ENCODE results near the gene NELFA.

Gene NELFA

DNA sequence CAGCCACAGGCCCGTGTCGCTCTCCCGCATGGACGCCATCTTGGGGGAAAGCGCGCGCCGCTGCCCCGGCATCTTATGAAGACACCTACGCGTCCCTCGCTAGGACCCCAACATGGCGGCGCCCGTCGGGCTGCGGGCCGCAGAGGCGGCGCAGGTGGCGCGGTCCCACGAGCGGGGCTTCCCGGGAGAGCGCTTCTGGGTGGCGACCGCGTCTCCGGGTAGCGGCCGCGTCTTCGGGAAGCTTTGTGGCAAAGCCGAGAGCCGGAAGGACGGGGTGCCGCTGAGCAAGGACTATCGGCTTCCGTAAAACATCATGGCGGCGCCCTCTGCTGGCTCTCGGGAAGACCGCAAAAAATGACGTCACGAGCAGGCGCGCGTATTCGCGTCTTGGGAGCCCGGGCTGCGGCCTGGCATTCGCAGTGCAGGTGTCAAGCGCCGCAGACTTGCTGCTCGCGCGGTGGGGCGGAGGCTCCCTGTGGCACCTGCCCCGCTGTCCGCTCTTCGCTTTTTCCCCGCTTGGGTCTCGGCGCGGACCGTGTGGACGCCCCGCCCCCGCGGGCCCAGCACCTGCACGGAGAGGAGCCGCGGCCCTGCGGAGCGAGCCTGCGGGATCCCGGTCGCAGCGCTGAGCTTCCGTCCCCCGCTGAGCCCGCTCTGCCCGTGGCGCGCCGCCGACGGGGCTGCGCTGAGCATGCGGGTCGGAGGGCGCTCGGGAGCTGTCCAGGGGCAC, at the start of gene NELFA:
NELFA (minus strand) TSS at position 54 of the 730 bp plus-strand sequence; CDS start at position 39, 15 bp downstream.
- peak; percentile 96 for DNase-seq (ENCODE audit: low spot score)

DNA sequence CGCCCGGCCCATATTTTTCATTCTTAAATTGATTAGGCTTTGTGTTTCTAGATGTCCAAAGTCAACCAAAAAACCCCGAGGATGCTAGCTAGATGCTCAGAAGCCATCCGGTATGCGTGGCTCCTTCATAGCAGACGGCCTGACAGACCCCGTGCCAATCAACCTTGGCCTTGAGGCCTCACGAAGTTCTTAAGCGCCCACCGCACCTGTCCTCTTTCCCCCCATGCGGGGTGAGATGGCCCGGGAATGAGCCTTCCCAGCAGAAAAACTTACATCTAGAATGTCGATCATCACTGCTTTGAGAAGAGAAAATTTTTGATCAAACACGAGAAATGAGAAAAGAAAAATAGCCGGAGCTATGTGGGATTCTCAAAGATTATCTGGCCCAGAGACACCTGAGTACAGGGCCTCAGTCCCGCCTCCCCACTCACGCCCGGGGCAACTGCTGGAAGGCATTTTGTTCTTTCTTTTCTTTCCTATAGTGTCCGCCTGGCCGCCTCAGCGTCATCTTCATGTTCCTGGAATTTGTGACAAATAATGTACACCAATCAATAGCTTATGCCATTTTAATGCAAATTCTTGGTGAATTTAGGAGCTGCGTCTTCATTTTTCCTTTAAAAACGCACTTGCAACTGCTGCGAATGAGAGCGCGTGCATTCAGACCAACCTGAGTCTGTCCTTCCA, 48.8 kb upstream of the NELFA start:
- DNase-seq (ENCODE audit: low spot score), result no peak

DNA sequence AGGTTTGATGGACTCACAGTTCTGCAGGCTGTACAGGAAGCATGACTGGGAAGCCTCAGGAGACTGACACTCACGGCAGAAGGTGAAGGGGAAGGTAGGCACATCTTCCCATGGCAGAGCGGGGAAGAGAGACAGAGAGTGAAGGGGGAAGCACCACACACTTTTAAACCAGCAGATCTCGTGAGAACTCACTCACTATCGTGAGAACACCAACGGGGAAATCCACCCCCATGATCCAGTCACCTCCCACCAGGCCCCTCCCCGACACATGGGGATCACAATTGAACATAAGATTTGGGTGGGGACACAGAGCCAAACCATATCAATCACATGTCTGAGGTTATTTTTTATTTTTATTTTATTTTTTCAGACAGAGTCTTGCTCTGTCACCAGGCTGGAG, 45.4 kb upstream of the NELFA start:
- no peak for DNase-seq (ENCODE audit: low spot score)

DNA sequence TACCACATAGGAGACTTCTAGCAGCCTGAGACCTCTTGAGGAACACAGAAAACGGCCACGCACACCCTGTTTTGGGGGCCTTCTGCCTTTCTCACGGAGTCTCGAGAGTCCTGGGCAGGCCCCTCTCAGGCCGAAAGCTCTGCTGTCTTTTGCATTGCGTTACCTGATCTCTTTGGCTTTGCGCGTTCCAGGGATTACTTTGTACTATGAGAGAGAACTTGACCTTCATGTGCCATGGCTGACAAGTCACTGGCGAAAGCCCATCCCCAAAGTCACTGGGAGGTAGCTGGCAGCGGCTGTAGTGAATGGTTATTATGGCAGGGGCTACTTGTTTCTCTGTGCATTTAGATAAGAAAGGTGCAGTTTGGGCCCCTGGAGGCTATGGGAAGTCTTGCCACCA, 42.3 kb upstream of the NELFA start:
- no peak for DNase-seq (ENCODE audit: low spot score)

DNA sequence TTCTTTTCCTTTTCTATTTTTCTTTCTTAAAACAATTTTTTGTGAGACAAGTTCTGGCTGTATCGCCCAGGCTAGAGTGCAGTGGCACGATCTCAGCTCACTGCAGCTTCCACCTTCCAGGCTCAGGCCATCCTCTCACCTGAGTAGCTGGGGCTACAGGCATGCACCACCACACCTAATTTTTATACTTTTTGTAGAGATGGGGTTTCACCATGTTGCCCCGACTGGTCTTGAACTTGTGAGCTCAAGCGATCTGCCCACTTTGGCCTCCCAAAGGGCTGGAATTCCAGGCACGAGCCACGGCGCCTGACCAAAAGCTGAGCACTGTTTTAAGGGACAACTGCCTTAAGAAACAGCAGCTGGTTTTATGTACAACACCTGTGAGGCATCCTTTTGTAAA, 41.0 kb upstream of the NELFA start:
- DNase-seq (ENCODE audit: low spot score), result no peak

DNA sequence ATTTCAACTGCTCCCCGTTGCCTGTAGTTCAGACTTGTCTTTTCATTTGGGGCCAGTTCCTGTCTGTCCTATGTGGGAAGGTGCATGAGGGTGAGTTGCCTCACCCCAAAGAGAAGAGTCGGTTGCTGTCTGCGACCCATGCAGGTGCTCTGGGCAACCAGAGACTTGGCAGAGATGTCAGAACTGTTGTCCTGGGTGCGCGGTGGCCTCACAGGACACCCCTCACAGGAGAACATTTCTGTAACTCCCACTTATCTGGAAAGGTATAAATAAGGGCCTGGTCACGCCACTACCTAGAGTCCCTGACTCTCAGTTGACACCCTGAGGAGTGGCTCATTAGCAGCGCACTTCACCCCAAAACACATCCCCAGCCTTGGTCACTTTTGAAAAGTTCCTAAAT, 40.6 kb upstream of the NELFA start:
- no peak for DNase-seq (ENCODE audit: low spot score)

DNA sequence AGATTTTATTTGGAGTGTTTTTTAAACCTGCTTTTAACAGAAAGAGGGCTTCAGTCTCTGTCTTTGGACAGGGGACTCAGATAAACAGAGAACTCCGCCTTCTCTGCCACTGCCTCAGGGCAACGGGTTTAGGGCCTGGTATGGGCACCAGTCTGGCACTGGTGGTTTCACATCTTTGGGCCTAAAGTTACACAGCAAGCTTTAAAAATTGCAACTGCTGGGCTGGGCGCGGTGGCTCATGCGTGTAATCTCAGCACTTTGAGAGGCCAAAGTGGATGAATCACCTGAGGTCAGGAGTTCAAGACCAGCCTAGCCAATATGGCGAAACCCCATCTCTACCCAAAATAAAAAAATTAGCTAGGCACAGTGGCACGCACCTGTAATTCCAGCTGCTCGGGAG, 40.1 kb upstream of the NELFA start:
- DNase-seq (ENCODE audit: low spot score), result no peak

DNA sequence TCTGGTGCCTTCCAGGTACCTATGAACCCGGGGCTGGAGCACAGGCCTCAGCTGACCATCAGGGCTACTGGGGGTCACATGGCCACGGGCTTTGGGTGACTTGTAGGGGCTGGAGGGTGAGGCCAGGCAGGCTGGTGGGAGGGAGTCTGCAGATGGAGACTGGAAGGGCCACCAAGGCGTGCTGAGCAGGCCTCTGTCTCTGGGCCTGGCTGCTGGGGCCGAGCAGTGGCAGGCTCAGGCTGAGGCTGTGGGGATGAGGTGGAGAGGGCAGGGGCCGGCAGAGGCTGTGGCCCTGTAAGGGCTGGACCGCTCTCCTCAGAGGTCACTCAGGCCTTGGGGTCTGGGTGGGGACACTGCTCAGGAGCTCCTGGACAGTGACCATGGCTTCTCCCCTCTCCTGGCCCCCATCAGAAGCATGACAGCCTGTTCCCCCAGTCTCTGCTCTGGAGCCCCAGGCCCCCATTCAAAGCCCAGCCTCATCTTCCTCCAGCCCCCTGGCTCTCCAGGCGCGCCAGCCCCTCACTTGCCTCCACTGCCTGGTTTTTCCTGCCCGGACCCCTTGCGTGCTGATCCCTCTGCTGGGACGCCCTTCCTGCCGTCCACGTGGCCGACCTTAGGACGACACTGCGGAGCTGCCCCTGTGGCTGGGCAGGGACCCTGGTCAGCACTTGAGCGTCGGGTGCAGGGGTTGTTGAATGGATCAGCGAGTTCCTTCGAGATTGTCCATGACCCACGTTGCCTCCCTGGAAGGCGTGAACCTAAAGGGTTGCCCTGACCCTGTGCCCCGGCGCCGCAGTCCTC, 39.2 kb upstream of the NELFA start:
- no peak for DNase-seq (ENCODE audit: low spot score)

DNA sequence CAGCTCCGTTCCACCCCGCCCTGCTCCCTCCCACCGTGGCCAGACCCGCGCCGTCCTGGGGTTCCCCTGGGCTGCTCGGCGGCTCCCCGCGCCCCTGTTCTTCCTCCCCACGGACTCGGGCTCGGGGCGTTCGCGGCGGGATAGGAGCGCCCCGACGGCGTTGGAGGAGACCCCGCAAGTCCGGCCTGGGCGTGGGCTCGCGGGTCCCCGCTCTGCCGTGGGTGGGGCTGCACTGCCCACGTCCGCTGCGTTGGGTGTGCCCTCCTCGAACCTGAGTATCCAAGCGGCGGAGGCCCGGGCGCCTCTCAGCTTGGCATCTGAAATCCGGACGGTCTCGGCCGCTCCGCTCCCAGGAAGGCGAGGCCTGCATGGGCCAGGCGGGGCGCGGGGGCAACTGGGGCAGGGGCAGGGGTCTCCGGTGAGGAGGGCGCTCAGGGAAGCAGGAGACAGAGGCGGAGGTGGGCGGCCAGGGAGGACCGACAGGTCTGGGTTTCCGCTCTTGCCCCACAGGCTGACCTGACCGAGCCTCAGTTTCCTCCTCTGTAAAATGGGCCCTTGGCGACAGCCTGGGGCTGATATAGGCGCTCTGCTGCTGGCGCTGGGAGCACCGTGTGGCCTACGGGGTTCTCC, 38.4 kb upstream of the NELFA start:
- DNase-seq (ENCODE audit: low spot score), result no peak

DNA sequence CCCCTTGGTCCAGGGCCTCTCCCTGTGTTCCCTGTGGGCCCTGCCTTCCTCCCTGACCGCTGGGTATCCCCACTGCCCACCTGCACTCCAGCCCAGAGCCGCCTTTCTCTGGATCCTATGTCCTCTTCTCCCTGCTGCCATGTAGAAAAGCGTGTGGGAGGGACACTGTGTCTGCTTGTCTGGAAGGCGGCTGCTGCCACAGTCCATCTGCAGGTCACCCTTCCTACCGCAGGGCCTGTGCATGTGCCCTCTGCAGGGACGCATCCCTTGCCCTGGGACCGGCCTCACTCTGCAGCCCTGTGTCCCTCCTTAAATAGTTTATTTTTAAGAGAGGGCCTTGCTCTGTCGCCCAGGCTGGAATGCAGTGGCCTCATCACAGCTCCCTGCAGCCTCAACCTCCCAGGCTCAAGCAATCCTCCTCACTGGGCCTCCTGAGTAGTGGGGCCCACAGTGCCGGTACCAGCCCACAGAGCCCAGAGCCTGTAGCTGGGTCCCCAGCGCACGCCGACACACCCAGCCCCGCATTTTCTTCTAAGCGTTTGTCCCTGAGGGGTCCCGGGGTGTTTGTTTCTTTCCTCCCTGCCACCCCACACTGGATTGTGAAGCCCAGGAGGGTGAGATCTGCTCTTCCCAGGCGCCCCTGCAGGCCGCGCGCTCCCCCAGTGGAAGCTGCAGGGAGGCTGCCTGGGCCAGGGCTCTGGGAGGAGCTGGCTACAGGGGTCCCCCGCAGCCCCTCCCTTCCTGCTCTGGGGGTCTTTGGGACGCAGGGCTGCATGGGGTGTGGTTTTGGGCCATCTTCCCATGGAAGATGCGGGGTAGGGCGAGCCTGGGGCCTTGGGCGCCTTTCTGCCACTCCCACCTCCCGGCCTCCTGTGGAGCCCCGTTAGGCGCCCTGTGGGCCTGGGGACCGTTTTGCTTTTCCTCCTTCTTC, 37.5 kb upstream of the NELFA start:
- DNase-seq (ENCODE audit: low spot score), result no peak

DNA sequence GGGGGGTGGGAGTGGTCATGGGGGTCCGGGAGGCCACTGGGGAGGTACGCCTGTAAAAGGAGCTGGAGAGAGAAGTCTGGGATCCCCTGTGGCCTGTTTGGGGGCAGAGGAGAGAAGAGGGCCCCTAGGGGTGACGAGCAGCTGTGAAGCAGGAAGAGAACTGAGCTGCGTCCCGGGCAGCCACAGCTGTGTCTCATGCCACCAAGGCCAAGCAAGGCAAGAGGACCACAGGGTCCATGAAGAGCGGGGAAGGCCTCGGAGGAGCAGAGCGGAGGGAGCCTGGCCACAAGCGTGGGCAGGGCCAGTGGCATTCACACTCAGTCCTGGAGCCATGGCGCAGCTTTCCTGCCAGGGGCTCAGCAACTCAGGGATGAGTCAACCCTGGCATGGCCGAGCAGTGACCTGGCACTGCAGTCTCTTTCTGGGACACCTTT, 36.8 kb upstream of the NELFA start:
- DNase-seq (ENCODE audit: low spot score), result no peak

DNA sequence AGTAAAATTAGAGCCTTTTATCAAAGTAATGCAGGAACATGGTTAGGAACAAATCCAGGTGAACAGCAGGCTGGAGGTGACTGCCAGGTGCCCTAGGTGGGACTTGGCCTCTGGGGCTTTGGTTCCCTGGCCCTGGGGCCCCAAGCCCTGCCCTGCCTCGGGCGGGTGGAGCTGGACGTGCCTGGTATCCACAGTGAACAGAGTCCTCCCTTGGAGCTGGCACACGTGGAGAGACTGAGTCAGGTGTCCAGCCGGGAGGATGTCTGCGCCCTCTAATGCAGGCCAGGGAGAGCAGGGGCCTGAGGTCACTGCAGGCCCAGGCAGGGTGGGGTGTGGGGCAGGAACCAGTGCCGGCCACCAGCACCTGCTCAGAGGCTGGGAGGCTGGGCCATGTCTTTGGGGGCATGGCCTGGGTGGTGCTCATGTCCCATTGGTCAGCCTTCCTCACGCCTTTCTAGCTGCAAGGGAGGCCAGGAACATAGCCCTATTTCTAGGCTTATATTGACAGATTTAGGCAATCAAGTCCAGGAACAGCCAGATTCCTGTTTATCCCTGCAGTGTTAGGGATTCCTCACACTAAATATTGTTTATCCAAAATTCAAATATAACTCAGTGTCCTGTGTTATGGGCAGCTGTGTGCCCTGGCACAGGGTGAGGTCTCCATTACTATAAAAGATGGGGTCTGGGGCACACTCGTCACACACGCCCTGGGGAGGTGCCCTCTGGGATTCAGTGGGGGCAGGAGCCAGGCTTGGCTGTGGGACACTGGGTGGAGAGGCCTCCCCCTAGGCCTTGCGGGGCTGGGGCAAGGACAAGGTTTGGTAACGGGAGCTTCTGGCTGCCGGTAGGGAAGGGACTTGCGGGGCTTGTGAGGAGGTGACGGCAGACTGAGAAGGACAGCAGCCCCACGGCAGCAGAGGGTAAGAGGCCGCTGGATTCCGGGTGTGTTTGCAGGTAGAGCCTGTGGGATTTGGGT, 36.1 kb upstream of the NELFA start:
- no peak for DNase-seq (ENCODE audit: low spot score)

DNA sequence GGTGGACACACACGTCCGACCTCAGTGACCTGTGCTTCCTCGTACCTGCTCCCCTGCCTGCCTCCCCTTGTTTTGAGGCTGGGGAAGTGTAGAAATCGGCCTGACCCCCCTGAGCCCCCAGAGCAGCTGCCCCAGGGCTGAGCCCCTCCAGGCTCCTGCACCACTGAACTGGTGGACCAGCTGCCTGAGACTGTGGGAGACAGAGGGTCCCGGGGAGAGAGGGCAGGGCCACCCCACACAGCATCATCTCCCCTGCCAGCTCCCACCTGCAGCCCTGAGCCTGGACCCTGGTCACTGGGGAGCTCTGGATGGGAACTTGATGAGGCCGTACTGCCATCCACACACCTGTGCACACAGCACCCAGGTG, 35.3 kb upstream of the NELFA start:
- no peak for DNase-seq (ENCODE audit: low spot score)

DNA sequence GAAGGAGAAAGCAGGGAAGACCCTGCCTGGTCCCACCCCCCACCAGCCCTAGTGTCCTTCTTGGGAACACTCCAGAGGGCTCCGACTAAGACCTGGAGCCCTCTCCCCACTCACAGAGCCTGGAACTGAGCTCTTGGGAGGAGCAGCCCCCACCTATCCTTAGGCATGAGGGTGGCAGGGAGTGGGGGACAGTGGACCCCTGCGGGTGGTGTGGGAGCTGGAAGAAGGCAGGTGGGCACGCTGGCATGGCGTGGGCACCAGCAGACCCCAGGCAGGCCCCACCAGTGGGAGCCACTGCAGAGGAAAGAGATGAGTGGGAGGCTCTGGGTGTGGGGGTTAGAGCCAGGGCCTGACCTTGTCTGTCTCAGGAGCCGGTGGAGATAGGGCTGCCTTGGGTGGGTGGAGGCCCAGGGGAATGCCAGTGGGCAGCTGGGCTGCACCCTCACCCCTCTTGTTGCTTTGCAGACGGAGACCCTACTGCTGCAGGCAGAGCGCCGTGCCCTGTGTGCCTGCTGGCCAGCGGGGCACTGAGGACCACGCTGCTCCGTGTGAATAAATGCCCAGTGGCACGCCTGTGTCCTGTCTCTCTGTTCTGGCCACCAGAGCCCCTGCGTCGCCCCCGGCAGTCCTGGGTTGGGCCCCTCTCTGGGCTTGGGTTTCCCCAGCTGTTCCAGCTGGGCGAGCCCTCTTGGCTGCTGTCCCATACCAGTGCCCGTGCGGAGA, 34.8 kb upstream of the NELFA start:
- DNase-seq (ENCODE audit: low spot score), result no peak

DNA sequence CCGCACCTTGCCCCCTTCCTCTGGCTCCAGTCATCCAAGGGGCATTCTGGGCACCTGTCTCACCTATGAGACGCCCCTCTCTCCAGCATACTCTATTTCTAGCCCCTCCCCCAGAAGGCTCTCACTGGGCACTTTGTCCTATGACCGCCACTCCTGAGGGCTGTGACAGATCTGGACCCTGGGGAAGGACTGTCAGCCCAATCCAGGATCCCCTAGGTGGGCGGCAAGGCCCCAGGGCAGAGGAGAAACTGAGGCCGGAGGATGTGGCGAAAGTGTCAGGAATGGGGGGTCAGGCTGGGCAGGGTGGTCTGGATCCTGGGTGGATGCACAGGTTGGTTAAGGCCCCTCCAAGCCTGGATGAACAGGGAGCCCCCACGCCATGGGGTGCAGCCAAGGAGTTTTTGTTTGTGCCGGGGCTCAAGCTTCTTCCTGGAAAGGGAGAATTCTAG, 34.2 kb upstream of the NELFA start:
- no peak for DNase-seq (ENCODE audit: low spot score)

DNA sequence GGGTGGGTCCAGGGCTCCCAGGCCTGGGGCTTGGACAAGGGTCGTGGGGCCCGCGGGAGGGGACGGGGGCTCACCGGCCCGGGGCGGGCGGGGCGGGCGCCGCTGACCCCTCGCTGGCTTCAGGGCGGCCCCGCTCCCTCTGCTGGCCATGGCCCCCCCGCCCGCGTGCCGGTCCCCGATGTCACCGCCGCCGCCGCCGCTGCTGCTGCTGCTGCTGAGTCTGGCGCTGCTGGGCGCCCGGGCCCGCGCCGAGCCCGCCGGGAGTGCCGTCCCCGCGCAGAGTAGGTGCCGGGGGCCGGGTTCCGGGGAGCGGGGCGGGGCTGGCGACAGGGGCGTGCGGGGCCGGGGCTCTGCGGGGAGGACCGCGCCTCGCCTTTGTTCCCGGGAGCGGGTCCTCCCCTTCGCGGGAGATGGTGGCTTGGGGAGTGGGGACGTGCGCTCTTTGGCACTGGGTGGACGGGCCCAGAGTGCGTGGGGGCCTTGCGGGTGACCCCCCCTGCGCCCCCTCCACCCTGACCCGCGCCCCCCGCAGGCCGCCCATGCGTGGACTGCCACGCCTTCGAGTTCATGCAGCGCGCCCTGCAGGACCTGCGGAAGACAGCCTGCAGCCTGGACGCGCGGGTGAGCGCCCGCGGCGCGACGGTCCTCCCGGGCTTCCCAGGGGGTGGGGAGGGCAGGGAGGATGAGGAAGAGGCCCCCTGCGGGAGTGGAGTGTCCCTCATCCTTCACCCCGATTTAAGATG, 33.6 kb upstream of the NELFA start:
- peak; percentile 20 for DNase-seq (ENCODE audit: low spot score)

DNA sequence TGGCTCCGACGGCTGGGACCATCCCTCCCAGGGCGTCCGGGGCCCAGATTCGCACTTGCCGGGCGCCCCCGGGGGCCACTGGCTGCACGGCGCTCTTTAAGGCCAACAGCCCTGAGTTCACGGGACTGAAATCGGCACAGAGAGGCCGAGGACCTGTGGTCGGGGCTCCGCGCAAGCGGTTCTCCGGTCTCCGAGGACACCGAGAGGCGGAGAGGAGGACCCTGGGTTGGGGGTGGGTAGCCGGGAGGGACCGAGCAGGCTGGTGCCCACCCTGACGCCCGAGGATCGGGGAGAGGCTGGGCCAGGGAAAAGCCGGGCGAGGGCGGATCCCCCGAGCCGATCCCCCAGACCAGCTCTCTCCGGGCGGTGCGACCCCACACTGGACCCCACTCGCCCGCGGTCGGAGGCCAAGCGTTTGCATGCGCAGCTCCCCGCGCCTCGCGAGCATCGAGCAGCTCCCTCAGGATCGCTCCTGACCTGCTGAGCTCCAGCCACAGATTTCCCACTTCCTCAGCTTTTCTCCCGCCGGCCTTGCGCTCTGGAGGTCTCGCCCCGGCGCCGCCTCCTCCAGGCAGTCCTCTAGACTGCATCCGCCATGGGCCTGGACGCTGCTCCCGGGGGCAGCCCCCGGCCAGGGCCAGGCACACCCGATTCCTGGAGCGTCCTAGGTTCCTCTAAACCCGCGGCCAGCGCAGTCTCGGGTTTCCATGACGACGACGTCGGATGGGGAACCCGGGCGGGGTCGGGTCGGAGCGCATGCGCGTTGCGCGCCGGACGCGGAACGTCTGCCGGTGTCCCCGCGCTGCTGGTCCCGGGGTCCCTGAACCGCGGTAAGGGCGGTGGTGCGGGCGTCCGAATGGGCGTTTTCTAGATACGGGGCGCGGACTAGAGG, 32.7 kb upstream of the NELFA start:
- DNase-seq (ENCODE audit: low spot score), result peak; percentile 86

Measured in LoVo (cell line).